Endometrium (tissue), 2 donors: Measurements from ENCODE around the gene SYNE1.
A peak's percentile ranks its signal among the peaks of the same experiment; 100 is the strongest.

Experiments
- FAIRE-seq: peaks from 2 replicates; lab custom pipeline; 2012; peaks lifted over from hg19 to GRCh38; lab: Jason Lieb, UNC
- donor health status: control.
- donor health status: control.

The SYNE1 gene

DNA sequence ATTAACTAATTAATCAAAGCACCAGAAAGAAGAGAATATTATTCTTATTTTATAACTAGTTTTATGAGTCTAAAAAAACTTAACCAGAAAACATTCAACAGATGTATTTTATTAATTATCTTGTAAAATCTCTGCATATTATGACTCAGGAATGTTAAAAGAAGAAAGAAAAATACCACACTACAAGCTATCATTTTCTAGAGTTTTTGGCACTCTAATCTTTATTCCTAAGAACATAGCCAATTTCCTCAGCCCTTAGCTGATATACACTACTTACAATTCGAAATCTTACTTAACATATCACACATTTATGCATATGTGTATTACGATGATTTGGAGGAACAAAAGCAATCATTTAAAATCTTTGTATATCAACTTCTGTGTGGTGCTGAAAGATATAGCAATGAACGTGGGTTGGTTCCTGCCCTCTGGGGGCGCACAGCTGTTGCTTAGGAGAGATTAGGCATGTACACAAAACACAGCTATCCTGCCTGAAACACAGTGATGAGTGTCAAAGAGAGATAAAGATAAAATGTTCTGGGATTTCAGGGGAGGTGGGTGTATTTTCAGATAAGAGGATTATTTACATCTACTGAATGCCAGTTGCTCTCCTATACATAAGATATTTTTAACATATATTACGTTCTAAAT is 404.5 kb downstream of the SYNE1 start:
- FAIRE-seq: peak; percentile 100

DNA sequence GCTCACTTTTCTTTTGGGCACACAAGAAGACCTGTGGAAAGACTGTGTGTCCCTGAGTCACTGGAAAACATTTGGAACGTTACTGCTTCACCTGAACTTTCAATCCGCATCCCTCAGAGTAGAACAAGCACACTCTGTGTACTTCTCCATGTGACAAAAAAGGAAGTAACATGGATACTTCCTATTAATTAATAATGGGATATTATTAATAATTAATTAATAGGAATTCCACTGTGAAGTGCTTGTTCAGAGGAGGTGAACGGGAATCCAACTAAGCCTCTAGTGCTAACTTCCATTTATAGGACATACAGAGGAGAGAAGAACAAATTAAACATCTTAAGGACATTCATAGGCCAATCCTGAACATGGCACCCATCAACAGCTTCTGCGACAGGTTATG is 407.8 kb downstream of the SYNE1 start:
- FAIRE-seq: no peak

DNA sequence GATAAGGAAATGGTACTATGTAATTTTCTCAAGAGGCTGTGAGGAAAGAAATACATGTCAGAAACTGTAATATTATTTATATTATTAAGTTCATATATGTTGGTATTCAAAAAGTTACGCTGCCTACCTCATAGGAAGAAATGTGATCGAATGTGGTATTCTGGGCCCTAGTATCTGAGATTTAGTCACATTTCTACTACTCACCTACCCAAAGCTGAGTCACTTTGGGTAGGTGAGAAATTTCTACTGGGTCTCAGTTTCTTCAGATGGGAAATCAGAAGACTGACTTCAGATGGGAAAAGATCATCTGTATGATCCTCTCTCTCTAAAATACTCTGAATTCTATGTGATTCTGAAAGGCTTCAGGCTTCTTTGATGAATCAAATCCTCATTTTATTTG is 411.0 kb downstream of the SYNE1 start:
- FAIRE-seq: no peak

DNA sequence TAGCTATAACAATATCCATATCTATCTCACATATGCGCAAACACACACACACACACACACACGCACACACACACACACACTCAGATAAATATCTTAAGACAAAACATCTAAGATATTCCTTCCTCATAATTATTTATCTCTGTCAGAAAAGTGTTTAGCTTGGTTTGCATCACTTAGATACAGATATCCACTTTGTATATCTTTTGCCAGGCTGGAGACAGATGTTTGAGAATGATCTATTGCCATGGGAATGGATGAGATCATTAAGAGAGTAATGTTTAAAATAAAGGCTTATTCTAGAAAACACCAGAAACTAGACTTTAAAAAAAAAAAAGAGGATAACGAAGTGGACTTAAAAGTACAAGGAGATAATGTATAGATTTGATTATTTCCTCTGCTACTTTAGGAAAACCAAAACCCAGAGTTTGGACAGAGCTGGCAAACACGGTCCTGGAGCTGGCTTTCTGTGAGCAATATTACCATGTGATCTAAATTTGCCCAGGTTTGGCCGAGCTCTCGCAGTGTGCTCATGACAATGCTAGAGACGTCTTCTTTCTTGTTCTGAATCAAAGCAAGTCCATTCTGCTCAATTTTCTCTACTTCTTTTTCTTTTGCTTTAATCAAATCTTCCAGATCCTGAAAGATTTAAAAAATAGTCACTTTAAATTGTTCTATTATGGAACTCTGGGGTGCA is 411.8 kb downstream of the SYNE1 start:
- FAIRE-seq: no peak

DNA sequence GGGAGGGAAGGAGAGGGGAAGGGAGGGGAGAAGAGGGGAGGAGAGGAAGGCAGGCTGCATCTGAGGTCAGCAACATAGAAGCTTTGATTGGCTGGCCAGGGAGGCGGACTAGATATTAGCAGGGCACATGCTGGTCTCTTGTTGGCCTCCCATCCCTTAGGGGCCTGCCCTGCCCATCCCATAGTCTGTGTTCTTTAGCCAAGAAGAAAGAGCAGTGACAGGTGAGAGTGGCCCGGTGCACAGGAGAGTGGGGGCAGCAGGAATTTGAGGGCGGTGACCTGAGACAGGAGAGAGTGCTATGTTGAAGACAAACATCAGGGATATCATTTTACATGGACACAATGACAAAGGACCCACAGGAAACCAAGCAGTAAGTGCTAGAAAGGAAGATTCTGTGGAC is 413.5 kb downstream of the SYNE1 start:
- FAIRE-seq: no peak

DNA sequence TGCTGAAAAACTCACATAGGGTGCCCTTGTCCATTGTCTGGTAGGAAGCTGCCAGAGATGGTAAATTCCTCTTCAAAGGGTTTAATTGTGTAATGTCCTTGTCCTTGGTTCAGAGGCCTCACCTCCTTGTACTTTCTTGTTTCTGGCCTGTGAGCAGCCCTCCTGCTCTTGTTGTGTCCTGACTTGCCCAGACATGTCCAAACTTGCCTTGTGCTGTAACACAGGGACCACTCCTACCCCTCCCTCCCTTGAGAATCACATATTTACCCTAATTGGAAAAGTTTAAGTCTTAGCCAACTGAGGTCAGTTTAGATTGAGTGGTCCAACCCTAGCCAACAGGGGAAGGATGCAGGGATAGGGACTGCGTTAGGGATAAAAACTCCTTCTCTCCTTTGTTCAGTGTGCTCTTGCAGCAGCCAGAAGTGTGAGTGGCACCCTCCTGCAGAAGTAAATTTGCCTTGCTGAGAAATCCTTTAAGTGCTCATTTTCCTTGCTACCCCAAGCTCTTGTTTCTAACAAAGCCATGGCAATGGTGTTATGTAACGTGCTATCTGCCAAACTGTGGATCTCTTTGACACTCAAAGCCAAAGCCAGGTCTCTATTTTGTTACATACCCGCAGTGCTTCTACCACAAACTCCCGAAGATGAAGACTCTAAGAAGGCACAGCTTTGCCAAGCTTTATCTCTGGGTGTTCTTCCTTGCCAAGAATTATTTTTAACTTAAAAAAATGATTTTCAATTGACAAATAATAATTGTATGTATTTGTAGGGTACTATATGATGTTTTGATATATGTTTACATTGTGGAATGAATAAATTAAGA is 415.1 kb downstream of the SYNE1 start:
- no peak for FAIRE-seq

DNA sequence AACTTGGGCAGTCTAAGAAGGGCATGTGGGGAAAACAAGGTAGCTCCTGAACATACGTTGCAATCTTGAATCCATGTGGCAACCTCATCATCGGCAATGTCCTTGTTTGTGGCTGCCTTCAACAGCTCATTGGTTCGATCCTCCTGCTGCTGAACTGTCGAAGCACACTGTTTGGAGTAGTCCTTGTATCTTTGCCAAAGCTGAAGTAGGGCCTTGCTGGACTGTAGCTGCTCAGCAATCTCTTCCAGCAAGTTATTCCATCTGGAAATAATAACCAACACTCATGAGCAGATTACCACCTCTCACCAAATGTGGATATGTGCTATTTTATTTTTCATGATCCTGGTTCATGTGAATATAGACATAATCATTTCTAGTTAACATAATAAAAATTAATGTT is 416.4 kb downstream of the SYNE1 start:
- FAIRE-seq: no peak

DNA sequence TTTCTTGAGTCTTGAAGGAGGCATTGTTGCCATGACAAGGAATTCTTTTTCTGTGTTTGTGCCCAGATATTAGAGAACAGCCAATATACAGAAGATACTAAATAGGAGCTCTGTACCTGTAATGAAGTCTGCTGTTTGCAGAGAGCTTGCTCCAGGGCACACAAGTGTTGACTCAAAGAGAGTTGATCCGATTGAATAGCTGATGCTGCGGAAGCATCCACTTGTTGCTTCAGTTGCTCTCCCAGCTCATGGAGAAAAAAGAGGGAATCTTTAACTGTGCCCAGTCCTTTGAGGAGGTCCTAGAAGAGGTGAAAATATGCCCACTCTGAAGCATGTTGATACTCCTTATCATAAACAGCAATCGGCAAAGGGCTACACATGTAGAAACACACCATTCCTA is 418.3 kb downstream of the SYNE1 start:
- FAIRE-seq: no peak

DNA sequence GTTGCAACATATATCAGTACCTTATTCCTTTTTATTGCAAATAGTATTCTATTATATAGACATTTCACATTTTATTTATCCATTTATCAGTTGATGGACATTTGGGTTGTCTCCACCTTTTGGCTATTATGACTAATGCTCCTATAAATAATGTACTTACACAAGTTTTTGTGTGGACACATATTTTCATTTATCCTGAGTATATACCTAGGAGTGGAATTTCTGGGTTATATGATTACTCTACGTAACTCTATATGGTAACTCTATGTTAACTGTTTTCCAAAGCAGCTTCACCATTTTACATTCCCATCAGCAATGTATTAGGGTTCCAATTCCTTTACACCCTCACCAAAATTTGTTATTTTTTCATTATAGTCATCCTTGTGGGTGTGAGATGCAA is 424.7 kb downstream of the SYNE1 start:
- no peak for FAIRE-seq

DNA sequence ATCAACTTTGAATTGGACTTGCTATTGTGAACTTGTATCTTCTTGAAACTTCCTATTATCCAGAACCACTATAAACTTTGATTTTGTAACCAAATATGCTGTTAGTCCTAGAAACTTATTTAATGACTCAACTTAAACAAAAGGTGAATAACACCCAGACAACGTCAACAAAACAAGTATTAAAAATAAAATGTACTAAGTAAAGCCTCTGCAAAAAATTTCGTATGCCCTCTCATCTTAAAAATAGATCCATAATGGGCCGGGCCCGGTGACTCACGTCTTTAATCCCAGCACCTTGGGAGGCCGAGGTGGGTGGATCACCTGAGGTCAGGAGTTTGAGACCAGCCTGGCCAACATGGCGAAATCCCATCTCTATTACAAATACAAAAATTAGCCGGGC is 428.0 kb downstream of the SYNE1 start:
- FAIRE-seq: no peak

DNA sequence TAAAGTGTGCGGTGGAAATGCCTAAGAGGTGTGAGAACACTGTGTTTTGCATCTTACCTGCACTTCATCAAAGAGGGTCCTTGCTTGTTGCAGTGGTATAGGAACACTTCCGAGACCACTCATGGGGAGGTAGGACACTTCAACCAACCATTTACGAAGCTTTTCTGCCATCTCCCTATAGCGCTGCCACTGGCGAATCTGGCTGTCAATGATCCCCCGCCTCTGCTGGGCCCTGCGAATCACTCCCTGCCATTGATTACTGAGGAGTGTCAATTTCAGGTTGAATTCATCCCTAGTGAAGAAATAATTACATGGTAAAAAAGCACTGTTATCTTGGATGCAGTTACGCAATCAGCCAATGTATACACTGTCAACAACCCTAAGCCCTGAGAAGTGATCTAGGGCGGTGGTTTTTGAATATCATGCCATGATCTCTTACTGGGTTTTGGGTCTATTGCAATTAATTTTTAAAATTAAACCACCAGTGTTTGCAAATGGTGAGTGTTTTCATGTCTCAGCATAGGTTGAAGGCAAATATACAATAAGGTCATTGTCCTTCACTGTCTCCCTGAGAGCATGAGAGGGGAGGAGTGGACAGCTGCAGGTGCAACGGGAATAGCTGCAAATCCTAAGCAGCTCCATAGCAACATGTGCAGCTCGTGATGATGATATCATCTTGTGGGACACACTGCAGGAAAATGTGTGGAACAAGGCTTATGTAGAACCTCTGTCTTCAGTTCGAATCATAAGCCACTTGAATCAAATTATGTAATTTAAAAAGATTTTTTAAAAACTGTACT is 429.0 kb downstream of the SYNE1 start:
- FAIRE-seq: no peak

DNA sequence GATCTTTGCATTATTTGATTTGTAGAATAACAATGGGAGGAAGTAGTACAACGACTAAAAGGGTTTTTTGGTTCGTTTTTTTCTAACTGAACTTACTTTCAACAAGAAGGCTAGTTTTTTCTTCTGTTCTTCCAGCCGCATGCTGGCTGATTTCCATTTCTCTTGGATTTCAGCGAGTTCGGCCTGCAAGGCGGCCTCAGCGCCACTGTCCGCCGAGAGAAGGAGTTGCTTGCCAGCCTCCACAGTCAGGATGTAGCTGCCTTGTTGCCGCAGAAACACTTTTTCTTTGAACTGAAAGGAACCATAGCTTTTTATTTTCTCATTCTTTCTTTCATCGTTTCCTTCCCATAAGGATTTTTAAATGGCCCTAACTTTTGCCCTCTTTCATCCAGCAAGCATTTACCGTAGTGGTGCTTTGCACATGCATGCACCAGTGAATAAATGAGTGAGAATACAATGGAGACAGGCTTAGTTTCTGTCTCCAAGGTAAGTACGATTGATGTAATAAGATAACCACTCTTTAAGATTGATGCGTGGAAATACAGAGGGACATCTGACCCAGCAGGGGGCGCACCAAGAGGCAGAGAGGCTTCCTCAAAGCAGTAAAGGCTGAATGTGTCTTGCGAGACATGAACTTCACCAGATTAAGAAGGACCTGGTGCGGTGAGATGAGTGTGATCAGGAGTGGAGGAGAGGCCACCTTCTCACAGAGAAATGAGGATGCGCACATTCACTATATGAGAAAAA is 430.9 kb downstream of the SYNE1 start:
- peak; percentile 80 for FAIRE-seq

DNA sequence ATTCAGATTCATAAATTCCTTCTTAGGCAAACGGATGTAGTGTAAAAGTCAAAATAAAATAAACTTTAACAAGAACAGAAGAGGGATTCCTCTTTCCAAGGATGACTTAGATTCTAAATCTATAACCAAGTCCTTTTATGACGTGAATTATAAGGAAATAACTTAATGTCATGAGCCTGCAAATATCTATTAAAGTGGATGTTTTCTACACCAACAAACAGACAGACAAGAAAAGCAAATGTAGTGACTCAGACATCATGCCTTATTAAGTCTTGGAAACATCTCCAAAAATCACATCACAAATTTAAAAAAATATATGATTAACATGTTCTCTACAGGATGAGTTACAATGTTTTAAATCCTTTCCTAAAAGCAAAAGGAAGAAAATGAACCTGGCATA is 432.6 kb downstream of the SYNE1 start:
- FAIRE-seq: peak; percentile 37

DNA sequence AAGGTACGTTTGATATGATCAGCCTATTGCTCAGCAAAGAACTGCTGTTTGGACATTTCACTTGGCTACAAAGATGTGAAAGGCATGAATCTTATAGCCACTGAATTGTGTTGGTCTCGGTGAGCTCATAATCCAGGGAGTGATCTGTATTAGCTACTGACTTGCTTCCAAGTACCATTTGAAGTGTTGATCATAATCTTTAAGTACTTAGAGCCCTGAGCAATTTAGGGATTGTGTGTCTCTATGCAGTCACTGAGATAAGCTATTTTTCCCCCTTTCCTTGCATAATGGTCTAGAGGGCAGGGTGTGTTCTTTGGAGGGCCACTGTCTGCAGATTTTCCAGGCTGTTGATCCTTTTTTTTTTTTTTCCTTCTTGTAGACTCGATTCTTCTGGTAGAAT is 436.0 kb downstream of the SYNE1 start:
- FAIRE-seq: no peak

DNA sequence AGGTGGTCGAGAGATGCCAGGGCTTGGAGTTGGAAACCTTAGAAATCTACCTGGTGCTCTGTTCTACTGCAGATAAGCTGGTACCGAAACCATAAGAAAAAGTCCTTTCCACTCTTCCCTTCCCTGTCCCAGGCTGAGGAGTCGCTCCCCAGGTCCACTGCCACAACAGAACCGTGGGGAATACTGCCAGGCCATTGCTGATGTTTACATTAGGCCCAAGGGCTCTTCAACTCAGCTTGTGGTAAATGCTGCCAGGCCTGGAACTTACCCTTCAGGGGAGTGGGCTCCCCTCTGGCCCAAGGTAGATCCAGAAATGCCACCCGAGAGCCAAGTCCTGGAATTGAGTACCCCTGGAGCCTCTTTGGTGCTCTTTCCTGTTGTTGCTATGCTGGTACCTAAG is 441.3 kb downstream of the SYNE1 start:
- no peak for FAIRE-seq

DNA sequence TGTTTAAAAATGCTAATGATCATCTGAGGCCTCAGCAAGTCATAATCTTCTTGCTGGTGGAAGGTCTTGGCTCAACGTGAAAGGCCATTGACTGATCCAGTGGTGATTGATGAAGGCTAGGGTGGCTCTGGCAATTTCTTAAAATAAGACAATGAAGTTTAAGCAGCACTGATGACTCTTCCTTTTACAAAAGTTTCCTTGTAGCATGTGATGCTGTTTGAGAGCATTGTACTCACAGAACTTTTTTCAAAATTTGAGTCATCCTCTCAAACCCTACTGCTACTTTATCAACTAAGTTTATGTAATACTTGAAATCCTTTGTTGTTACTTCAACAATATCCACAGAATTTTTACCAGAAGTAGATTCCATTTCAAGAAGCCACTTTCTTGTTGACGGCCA is 447.4 kb downstream of the SYNE1 start:
- no peak for FAIRE-seq

DNA sequence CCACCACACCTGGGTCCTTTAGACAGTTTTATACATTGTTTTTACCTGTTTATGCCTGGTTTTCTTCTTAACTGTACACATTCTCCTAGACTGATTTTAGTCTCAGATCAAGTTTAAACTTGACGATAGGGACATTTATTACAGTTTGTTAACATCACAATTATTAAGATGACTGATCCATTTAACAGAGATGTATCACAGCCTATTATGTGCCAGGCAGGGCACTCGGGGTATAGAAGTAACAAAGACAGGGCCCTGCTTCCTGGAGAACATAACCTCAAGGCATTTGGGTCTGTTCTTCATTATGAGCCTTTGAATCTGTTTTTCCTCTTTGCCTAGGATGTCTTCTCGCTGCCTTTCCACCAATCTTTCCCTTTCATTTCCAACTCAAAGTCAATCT is 449.2 kb downstream of the SYNE1 start:
- no peak for FAIRE-seq

DNA sequence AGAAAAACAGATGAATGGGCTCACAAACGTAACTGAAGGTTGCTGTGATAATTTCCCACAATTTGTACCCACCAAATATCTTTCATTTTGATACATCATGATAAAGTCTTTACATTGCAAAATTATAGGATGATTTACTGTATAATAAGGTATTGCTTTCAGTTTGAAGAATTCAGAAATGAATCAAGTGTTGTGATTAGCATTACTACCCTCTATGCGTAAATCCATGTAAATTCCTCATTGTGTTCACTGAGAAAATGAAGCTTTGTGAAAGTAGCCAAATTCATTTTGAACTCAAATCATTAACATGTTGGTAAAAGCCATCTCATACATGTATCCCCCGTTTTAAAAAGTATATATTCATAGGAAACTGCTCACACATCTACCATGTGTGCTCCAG is 450.3 kb downstream of the SYNE1 start:
- FAIRE-seq: no peak

DNA sequence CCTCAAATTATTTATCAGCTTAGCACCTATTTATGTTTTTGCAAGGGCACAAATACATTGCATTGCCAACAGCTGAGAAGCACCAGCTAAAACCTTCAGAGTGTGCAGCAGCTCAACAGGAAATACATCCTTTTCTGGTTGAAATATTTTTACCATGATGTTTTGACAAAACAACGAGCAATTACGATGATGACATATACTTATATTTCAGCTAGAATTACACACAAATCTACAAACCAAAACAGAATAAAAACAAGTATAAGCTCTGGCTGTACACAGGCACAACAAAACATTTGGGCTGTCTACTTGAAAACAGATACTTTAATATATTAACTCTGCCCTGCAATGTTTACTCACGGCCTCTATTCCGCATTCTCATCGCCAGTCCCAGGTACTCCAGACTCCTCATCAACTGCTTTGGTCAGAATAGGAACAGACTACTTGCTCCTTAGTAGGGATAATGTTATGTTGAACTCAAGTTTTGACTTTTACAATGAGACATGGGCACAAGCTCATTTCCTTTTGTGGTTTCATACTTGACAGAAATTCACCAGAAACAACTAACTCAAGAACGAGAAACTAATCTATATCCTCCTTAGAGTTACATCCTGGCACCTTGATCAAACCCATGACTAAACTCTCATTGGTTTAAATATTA is 452.1 kb downstream of the SYNE1 start:
- FAIRE-seq: peak; percentile 85

DNA sequence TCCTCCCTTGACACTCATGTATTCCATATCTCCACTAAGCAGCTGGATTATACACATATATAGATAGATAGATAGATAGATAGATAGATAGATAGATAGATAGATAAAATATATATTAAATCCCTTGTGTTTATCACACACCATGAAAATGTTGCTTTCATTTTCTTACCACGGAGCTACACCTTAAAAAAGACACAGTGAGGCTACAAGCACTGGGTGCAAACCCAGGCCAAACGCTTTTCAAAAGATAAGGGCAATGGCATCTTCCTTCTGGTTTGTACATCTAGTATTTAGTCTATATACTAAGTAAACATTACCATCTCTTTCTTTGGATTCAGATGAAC is 452.6 kb downstream of the SYNE1 start:
- no peak for FAIRE-seq

DNA sequence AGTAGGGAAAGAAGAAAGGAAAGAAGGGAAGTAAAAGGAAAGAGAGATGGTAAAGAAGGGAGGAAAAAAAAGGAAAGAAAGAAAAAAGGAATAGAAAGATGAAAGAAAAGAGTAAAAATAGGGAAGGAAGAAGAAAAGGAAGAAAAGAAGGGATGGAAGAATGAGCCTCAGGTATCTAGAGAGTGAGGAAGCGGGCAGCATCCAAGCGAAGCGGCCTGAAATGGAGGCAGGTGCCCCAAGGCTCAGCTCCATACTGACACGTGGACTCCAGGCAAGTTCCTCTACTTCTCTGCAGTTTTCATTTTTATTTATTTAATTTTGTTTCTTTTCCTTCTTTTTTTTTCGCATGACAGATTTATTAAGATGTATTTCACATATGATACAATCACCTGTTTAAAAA is 456.6 kb downstream of the SYNE1 start:
- FAIRE-seq: no peak
